GM21619 (cell line): ENCODE data around the gene RNH1.

Source experiments
- ATAC-seq: cut with Tn5 transposase; IDR thresholded peaks from one replicate; pipeline ENCODE4 v1.9.1; 2021; ENCODE audit not compliant: unreplicated experiment

RNH1 gene

DNA sequence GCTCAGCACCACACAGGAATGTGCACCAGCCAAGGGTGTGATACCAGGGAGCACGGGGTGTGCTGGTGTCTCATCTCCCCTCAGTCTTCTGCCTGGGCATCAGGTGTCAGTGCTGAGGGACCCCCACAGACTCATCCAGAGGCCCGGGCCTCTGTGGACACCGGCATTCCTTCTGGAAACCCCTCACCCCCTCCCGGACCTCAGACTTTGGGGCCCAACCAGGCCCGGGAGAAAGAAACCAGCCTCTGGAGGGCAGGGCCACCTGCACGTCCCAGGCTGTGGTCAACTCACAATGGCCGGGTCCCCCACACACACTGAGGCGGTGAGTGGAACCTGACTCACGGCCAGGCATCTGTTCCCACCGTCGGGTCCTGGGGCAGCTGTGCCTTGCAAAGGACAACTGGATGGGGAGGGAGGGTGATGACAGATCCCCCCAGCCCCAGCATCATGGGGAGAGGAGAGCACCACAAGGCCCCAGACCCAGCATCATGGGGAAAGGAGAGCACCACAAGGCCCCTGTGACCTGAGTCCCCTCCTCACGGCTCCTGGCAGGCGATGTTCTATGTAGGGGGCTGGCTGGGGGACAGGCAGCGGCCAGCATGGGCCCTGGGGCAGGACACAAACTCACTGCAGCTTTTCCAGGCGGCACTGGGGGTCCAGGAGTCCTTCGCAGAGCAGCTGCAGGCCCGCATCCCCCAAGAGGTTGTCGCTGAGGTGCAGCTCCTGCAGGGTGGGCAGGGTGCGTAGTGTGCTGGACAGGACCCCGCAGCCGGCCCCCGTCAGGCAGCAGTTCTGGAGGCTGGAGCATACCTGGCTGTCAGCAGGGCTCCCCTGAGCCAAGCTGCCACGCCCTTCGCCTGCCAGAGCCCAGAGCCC, 7.6 kb downstream of the RNH1 start:
- no peak for ATAC-seq

DNA sequence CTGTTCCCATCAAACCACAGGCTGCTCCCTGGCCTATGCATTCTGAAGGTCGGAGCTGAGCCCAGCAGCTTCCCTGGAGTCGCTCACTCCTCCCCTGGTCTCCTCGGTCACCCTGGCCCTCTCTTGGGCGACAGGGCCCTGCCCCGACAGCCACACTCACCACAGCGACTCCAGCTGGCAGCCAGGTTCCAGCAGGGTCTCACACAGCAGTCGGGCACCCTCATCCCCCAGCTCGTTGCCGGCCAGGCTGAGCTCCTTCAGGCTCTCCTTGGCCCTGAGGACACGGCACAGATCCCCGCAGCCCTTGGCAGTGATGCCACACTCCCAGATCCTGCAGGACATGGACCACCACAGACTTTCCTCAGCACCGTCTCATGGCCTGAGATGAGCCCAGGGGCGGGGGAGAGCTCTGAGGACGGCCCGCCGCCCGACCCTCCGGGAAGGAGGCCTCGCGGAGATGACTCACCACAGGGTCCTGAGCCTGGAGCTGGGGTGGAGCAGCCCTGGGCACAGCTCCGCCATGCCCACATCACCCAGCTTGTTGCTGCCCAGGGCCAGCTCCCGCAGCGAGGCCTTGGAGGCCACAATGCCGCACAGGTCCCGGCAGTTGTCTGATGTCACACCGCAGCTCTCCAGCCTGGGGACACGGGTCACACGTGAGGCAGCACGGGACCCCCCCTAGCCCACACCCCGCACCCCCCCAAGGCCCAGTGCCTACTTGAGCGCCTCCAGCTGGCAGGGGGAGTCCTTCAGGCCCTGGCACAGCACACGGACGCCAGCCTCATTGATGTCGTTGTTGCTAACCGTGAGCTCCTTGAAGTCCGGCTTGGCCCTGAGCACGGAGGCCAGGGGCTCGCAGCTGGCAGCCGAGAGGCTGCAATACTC, 8.5 kb downstream of the RNH1 start:
- ATAC-seq, result no peak

DNA sequence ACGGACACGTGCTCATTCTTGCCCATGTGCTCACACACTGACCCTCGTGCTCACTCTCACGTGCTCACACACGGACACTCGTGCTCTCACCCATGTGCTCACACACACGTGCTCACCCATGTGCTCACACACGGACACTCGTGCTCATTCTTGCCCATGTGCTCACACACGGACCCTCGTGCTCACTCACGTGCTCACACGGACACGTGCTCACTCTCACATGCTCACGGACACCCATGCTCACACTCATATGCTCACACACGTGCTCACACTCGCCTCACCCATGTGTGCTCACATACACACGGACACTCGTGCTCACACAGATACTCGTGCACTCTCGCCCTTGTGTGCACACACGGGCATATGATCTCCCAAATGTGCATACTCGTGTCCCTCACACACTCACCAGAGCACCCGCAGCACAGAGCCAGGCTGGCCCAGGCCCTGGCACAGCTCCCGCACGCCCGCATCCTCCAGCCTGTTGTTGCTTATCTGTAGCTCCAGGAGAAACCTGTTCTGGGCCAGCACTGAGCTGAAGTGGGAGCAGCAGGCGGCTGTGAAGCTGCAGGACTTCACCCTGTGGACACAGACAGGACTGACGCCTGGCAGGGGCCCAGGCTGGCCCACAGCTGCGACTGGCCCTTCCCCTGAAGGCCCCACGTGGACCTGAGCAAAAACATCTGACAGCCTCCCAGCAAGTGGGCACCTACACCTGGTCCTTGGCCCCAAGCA, 9.3 kb downstream of the RNH1 start:
- ATAC-seq, result no peak

DNA sequence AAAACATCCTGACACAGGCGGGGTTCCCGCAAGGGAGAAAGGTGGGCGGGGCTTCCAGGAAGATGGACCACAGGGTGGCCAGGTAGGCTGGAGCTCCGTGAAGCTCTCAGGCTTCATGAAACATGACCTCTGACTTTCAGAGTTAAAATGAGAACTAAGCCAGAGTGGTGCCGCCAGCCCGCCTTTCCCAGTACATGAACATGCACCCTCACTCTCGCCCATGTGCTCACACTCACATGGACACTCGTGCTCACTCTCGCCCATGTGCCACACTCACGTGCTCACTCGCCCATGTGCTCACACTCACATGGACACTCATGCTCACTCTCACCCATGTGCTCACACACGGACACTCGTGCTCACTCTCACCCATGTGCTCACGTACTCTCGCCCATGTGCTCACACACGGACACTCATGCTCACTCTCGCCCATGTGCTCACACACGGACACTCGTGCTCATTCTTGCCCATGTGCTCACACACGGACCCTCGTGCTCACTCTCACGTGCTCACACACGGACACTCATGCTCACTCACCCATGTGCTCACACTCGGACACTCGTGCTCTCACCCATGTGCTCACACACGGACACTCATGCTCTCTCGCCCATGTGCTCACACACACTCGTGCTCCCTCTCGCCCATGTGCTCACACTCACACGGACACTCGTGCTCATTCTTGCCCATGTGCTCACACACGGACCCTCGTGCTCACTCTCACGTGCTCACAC, 10.0 kb downstream of the RNH1 start:
- ATAC-seq, result no peak

DNA sequence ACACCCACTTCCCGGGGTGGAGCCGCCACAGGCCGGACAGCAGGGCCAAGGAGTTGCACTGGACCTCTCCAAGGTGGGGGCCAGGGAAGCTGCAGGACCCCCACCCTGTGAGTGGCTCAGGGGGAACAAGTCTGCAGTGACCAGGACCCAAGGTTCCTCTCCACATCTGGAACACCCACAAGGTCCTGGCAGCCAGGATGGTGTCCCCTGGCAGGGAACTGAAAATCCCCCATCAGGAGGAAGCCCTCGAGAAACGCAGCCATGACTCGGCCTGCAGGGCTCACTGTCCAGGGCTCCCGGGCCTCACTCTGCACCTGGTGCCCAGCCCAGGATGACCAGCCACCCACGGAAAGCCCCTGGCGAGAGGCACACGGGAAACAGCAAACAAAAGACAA, 11.5 kb downstream of the RNH1 start:
- ATAC-seq, result no peak

DNA sequence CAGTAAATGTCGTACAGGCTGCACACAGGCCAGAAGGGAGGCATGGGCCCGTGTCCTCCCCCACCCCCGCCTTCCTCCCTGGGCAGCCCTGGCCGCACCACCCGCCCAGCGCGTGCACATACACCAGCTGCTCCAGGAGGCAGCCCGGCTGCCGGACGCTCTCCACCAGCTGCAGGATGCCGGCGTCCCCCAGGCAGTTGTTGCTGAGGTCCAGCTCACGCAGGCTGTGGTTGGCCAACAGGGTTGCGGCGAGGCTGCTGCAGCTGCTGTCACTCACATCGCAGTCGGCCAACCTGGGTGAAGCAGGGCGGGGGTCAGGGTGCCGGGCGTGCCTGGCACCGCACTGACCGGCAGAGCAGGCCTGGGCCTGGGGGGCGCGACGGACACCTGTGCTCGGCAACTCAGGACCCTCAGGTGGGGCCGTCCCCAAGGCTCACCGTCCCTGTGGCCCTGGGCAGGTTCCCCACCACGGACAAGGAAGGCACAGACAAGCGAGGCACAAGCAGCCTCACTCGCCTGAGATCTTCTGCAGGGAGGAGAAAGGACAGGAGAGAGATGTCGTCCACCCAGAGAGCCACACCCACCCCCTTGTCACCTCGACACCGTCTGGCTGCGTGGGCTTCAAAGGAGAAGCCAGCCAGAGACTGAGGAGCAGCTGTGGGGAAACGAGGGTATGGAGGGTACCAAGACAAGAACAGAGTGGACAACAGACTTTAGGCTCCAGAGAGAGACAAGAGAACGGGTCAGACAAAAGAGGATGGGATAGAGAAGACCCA, 12.1 kb downstream of the RNH1 start:
- ATAC-seq, result no peak

DNA sequence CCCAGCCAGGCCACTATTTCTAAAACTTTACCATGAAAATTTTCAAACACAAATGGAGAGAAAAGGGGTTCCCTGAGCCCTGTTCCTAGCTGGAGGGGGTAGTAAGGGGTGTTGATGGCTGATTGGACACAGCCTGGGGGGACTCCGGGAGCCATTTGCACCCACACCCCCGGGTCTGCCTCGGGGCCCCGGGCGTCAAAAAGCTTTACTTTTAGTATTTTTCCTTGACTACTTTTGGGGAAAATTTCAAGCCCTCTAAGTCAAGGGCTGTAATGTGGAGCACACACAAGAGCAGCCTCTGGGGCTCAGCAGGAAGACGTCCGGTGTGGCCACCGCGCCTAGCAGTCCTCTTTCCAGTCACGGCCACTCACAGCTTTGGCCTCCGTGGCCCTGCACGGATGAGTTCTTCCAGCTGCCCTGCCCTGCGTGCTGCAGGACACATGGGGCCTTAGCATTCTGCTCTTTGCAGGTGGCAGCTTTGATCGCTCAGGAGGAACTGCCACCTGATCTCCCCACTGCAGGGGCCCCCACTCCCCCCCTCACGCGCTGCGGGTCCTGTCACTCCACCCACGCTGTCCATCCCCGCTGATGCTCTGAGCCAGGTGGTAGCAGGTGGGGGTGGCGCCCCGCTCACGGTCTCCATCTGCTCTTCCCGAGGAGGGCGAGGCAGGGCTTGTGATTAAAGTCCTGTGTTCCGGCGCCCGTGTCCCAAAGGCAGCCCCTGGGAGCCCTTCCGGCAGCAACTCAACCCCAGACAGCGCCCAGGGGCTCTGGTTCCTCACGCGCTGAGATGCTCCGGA, 14.4 kb downstream of the RNH1 start:
- ATAC-seq, result no peak

DNA sequence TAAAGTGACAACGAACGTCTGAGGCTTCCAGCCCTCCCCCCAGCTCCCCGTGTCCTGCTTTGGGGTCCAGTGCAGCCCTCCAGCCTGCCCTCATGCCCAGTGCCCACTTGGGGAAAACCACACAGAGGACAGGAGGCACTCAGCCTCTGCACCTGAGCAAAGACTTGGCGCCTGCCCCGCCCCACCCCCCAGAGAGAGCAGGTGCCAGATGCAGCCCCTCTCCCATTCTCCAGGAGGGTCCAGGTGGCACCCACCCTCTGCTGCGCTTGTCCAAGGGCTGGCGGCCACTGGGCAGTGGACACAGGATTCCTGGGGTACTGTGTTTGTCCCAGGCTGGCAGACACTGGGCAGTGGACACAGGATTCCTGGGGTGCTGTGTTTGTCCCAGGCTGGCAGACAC, 15.7 kb downstream of the RNH1 start:
- ATAC-seq, result no peak

DNA sequence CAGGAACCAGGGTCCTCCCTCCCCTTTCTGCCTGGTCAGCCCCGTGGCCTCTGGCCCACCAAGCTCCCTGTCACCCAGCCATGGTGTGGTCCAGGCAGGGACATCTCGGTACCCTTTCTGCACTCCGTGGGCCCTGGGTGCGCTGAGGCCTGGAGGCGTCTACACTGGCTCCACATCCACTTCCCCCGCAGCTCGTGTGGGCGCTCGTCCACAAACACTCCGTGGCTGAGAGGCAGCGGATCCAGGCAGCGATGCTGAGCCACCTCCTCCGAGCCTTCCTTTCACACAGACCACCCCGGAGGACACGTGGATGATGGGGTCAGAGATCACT, 16.1 kb downstream of the RNH1 start:
- no peak for ATAC-seq

DNA sequence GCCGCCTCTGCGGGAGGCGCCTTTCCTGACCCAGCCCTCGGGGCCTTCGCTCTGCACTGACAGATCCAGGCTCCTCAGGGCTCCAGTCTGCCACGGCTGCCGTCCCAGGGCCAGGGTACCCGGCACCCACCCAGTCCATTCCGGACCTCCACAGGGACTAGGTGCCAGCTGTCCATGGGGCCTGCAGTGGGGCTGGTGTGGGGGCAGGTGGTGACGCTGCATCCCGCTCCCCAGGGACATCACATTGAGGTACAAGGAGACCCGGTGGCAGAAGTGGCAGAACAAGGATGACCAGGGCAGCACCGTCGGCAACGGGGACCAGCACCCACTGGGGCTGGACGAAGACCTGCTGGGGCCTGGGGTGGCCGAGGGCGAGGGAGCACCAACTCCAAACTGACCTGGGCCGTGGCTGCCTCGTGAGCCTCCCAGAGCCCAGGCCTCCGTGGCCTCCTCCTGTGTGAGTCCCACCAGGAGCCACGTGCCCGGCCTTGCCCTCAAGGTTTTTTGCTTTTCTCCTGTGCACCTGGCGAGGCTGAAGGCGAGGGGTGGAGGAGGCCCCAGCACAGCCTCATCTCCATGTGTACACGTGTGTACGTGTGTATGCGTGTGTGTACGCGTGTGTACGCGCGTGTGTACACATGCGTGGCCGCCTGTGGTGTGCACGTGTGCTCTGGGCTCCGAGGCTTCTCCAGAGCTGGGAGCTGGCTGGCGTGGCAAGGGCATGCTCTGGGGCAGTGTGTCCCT, 16.7 kb downstream of the RNH1 start:
- no peak for ATAC-seq

DNA sequence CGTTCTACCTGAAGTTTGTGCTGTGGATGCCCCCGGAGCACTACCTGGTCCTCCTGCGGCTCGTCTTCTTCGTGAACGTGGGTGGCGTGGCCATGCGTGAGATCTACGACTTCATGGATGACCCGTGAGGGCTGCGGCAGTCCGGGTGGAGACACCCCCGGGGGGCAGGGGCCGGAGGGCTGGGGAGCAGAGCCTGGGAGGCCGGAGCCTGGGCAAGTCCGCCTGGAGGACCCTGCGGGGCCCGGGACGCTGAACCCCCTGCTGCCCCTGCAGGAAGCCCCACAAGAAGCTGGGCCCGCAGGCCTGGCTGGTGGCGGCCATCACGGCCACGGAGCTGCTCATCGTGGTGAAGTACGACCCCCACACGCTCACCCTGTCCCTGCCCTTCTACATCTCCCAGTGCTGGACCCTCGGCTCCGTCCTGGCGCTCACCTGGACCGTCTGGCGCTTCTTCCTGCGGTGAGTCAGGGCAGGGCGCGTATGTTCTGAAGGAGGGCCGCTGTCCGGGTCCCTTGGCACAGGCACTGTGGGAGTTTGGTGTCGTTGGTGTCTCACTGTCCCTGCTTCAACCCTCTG, 17.3 kb downstream of the RNH1 start:
- no peak for ATAC-seq

DNA sequence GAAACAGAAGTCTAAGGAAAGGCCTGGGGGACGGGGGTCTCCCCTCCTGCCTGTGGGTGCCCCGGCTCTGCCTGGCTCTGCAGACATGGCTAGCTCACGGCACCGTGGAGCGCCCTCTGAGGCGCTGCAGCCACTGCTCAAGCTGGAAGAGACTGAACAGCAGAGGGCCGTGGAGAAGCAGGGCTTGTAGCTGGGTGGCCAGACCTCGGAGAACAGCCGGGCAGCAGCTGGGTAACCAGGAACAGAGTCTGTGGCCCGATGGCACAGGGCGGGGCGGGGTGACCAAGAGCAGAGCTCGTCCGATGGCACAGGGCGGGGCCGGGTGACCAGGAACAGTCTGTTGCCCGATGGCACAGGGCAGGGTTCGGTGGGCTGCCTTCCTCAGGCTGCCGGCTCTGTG, 18.1 kb downstream of the RNH1 start:
- ATAC-seq, result no peak

DNA sequence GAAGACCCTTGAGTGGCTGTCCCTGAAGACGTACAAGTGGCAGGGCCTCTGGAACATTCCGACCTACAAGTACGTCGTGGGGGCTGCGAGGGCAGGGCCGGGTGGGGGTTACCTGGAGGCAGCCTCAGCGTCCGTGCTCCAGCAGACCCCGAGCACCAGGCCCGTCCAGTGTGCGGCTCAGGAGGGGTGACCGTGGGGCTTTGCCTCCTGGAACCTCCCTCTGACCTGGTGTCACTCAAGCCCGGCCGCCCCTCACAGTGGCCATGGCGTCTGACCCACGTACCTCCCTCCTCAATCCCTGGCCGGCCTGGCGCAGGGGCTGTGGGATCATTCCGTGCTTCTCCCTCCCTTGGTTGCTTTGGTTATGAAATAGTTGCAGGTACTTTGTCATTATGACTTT, 18.5 kb downstream of the RNH1 start:
- ATAC-seq, result no peak

DNA sequence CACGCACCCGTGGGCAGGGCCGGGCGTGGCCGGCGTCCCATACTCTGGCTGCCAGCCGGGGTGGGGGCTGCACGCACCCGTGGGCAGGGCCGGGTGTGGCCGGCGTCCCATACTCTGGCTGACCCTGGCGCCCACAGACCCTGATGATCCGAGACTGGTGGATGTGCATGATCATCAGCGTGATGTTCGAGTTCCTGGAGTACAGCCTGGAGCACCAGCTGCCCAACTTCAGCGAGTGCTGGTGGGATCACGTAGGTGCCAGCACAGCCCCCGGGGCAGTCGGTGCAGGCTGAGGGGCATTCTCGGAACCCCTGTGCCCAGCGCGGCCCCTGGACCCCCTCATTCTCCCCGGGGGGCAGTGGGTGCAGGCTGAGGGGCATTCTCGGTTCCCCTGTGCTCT, 19.0 kb downstream of the RNH1 start:
- no peak for ATAC-seq

DNA sequence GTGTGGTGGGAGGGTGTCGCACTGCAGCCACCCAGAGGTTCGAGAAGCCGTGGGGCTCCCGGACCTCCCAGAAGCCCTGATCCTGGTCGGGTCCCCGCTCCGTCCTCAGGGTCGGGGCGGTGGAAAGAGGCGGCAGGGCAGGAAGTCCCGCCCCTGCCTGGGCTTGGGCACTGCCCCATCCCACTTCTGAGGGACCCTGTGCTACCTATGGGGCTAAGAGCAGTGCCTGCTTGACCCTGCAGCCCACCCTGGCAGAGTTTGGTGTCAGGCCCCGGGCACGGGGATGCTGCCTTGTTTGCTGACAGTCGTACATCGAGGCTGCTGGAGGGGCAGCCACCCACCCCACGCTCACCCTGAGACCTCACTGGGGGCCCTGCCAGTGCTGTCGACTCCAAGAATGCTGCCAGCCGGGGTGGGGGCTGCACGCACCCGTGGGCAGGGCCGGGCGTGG, 19.4 kb downstream of the RNH1 start:
- no peak for ATAC-seq

DNA sequence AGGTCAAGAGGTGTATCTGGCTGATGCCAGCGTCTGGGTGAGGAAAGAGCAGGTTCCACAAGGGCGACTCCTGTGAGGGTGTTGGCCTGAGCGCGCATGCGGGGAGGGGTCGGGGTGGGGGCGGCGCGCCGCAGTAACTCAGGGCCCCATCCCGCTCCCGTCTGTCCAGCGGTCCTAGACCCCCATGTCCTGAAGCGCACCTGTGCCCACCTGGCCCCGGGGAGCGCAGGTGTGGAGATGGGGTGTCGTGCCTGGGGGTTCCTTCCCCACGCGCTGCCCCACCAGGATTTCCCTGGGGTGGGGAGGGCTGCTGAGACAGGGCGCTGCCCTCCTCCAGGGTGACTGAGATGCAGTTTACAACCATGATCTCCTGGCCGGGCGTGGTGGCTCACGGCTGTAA, 20.9 kb downstream of the RNH1 start:
- no peak for ATAC-seq

DNA sequence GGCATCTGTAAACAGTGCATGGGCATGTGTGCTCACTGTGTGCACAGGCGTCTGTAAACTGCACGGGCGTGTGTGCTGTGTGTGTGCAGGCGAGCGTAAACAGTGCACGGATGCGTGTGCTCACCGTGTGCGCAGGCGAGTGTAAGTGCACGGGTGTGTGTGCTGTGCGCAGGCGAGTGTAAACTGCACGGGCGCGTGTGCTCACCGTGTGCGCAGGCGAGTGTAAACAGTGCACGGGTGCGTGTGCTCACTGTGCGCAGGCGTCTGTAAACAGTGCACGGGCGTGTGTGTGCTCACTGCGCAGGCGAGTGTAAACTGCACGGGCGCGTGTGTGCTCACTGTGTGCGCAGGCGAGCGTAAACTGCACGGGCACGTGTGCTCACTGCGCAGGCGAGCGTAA, 22.4 kb downstream of the RNH1 start:
- no peak for ATAC-seq

DNA sequence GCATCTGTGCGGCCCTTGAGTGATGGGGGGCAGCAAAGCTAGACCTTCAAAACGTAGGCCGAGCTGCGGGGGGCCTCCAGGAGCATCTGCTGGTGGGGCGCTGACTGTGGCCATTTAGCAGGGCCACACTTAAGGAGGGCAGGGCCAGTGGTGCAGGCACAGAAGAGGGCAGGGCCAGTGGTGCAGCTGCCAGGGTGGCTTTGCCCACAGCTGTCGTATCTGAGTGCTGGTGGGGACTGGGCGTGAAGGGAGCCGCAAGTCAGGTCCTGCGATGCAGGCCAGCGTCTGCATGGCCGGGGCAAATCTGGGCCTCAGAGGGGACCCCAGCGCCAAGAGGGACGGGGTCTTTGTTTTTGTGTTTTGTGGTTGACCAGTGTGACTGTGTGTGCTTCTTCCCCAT, 27.7 kb downstream of the RNH1 start:
- no peak for ATAC-seq
